Endodermal cell (in vitro differentiated cells): Measurements from ENCODE around the gene CDH13. TPM values are rescaled to one million over a fixed set of nuclear protein-coding genes. Genes with fewer than 3 reads are reported as not detected.

Source experiments
- DNase-seq: peaks from one replicate; pipeline ENCODE4 v3.0.0-alpha.2; 2017
- H3K27ac ChIP-seq: 2 replicates; pipeline ENCODE4 v1.5.1; 2013; ENCODE audit warnings: mild to moderate bottlenecking, low read depth, low read length, moderate library complexity
- H3K27me3 ChIP-seq: 2 replicates; pipeline ENCODE4 v1.6.1; 2013; ENCODE audit warnings: mild to moderate bottlenecking, low read length, moderate library complexity; ENCODE audit not compliant: insufficient read depth, control insufficient read depth, poor library complexity, severe bottlenecking
- H3K36me3 ChIP-seq: 2 replicates; pipeline ENCODE4 v1.7.0; 2013; ENCODE audit warnings: mild to moderate bottlenecking, low read length, moderate library complexity; ENCODE audit not compliant: control insufficient read depth, insufficient read depth
- H3K4me1 ChIP-seq: one replicate; pipeline ENCODE4 v1.7.0; 2013; ENCODE audit warnings: low read length; ENCODE audit not compliant: control insufficient read depth, insufficient read depth
- H3K4me3 ChIP-seq: 2 replicates; pipeline ENCODE4 v1.5.1; 2013; ENCODE audit warnings: mild to moderate bottlenecking, low read length, moderate library complexity
- H3K9ac ChIP-seq: 2 replicates; pipeline ENCODE4 v1.6.1; 2013; ENCODE audit warnings: mild to moderate bottlenecking, low read length, moderate library complexity; ENCODE audit not compliant: poor library complexity, severe bottlenecking; ENCODE audit errors: extremely low read depth
- H3K9me3 ChIP-seq: 2 replicates; pipeline ENCODE4 v1.6.1; 2013; ENCODE audit warnings: mild to moderate bottlenecking, low read length, moderate library complexity; ENCODE audit not compliant: control insufficient read depth
- H3K27ac Mint-ChIP-seq: 2 replicates; pipeline ENCODE4 v1.8.0; 2020; ENCODE audit warnings: mixed read lengths
- H3K27me3 Mint-ChIP-seq: 2 replicates; pipeline ENCODE4 v1.8.0; 2021; ENCODE audit warnings: mild to moderate bottlenecking, mixed read lengths; ENCODE audit not compliant: insufficient read depth
- H3K36me3 Mint-ChIP-seq: 2 replicates; pipeline ENCODE4 v1.8.0; 2020; ENCODE audit warnings: low read depth, mixed read lengths
- H3K4me1 Mint-ChIP-seq: 2 replicates; pipeline ENCODE4 v1.8.0; 2020; ENCODE audit warnings: mixed read lengths
- H3K4me3 Mint-ChIP-seq: 2 replicates; pipeline ENCODE4 v1.8.0; 2020; ENCODE audit warnings: mild to moderate bottlenecking, moderate library complexity, mixed read lengths
- H3K9me3 Mint-ChIP-seq: 2 replicates; pipeline ENCODE4 v1.8.0; 2020; ENCODE audit warnings: mild to moderate bottlenecking, mixed read lengths
- WGBS, 2 experiments: methylation state at CpG; one replicate each; pipeline versions ENCODE4 v1.1.5 to v1.1.7; 2013; ENCODE audit warnings: missing lambda C conversion rate in 2 of 2, mixed read lengths in 1 of 2; ENCODE audit not compliant: insufficient coverage in 1 of 2, insufficient read length in 1 of 2; 5-methylcytosine and 5-hydroxymethylcytosine counted together
- total RNA-seq, 2 donors: library from RNA; stranded (reverse); fragmentation: NEBNext Ultra II Directional in 1 of 2; extraction: Animal tissue kit (Norgen Biotek cat#: 25700) in 1 of 2; gene quantifications; 2 replicates in 1 of 2; 3 replicates in 1 of 2; pipeline ENCODE4 v1.2.1, GENCODE V29; 2021
- TF ChIP-seq, protein P1 (sequence below): fragments of 200-600 bp; sonication (generic); conservative IDR thresholded peaks from 2 replicates; pipeline ENCODE4 v1.5.0; 2021; ENCODE audit warnings: antibody characterized with exemption, mild to moderate bottlenecking

The CDH13 gene
- total RNA-seq, 2 donors from 2014 or later, result 0.86 to 1.8 TPM

DNA sequence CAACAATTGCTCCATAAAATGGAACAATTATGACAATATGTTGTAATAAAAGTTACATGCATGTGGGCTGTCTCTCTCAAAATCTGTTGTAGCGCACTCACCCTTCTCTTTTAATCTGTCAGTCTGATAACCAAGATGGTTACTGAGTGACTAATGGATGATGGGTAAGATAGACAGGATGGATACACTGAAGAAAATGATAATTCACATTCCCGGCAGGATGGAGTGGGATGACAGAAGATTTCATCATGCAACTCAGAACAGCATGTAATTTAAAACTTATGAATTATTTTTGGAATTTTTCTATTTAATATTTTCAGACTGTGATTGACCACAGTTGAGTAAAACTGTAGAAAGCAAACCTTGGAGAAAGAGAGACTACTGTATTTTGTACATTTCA lies 30.5 kb downstream of the CDH13 start:
- H3K27ac ChIP-seq, result no peak overlapping the region
- no peaks in the 10 kb centered on the region for H3K36me3 ChIP-seq
- no peak for DNase-seq
- TF ChIP-seq, protein P1, sequence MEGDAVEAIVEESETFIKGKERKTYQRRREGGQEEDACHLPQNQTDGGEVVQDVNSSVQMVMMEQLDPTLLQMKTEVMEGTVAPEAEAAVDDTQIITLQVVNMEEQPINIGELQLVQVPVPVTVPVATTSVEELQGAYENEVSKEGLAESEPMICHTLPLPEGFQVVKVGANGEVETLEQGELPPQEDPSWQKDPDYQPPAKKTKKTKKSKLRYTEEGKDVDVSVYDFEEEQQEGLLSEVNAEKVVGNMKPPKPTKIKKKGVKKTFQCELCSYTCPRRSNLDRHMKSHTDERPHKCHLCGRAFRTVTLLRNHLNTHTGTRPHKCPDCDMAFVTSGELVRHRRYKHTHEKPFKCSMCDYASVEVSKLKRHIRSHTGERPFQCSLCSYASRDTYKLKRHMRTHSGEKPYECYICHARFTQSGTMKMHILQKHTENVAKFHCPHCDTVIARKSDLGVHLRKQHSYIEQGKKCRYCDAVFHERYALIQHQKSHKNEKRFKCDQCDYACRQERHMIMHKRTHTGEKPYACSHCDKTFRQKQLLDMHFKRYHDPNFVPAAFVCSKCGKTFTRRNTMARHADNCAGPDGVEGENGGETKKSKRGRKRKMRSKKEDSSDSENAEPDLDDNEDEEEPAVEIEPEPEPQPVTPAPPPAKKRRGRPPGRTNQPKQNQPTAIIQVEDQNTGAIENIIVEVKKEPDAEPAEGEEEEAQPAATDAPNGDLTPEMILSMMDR, result no peak
- Mint-ChIP-seq H3K27me3 (no peaks in the 10 kb centered on the region), H3K27ac (no peak overlapping the region), H3K4me3 (no peak overlapping the region), H3K36me3 (no peaks in the 10 kb centered on the region), H3K4me1 (peaks cover 55% of the 10 kb centered on the region), H3K9me3 (no peaks in the 10 kb centered on the region)
- H3K9me3 ChIP-seq, result no peaks in the 10 kb centered on the region
- no peak overlapping the region for H3K9ac ChIP-seq
- H3K4me1 ChIP-seq, result peaks cover 40% of the 10 kb centered on the region
- no peaks in the 10 kb centered on the region for H3K27me3 ChIP-seq
- 85% methylated on average over 2 of the region's 2 CpGs; no CpG with 5 or more reads in 1 of the 2 experiments for WGBS, 2 experiments
- H3K4me3 ChIP-seq, result no peak overlapping the region

DNA sequence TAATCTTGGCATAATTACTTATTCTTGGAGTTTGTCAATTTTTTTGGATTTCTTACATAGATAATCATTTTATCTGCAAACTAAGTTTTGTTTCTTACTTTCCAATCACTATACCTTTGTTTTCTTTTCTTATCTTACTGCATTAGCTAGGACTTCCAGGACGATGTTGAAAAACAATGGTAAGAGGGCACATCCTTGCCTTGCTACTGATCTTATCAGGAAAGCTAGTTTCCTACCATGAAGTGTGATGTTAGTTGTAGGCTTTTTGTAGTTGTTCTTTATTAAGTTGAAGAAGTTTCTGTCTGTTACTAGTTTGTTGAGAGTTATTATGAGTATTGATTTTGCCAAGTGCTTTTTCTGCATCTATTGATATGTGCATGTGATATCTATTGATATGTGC lies 31.0 kb downstream of the CDH13 start:
- Mint-ChIP-seq H3K4me3 (no peak overlapping the region), H3K36me3 (no peaks in the 10 kb centered on the region), H3K4me1 (peaks cover 51% of the 10 kb centered on the region), H3K9me3 (no peaks in the 10 kb centered on the region), H3K27me3 (no peaks in the 10 kb centered on the region), H3K27ac (no peak overlapping the region)
- H3K27ac ChIP-seq, result no peak overlapping the region
- WGBS, 2 experiments, result 14 to 62% methylated on average over 1 of the region's 1 CpG
- DNase-seq, result no peak
- no peak overlapping the region for H3K9ac ChIP-seq
- no peaks in the 10 kb centered on the region for H3K36me3 ChIP-seq
- no peak overlapping the region for H3K4me3 ChIP-seq
- no peaks in the 10 kb centered on the region for H3K9me3 ChIP-seq
- H3K4me1 ChIP-seq, result peaks cover 39% of the 10 kb centered on the region
- H3K27me3 ChIP-seq, result no peaks in the 10 kb centered on the region
- TF ChIP-seq, protein P1, result no peak

DNA sequence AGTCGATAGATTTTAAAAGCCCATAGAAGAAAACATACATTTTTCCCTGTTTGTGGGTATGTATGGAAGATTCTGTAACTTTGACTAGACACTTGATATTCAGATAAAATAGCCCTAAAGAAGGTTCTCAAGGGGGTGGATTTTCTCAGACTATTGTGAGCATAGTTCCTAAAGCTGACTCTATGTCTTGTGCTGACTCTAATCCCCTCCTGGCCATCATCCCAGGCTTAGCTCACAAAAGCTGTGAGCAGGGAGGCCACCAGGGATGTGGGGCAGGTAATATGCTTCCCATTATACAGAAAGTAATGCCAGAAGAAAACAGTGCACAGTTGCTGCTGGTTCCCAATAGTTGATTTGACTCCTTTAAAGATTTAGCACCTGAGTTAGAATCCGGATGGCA lies 32.0 kb downstream of the CDH13 start:
- no peak overlapping the region for H3K4me3 Mint-ChIP-seq
- H3K4me3 ChIP-seq, result no peak overlapping the region
- H3K27me3 Mint-ChIP-seq, result no peaks in the 10 kb centered on the region
- DNase-seq, result no peak
- TF ChIP-seq, protein P1, result no peak
- no peaks in the 10 kb centered on the region for H3K36me3 Mint-ChIP-seq
- WGBS, 2 experiments, result 98 to 100% methylated on average over 1 to 2 of the region's 2 CpGs
- H3K4me1 ChIP-seq, result peaks cover 30% of the 10 kb centered on the region
- no peak overlapping the region for H3K27ac ChIP-seq
- no peaks in the 10 kb centered on the region for H3K9me3 Mint-ChIP-seq
- no peaks in the 10 kb centered on the region for H3K27me3 ChIP-seq
- no peak overlapping the region for H3K9ac ChIP-seq
- H3K36me3 ChIP-seq, result no peaks in the 10 kb centered on the region
- peaks cover 44% of the 10 kb centered on the region for H3K4me1 Mint-ChIP-seq
- H3K9me3 ChIP-seq, result no peaks in the 10 kb centered on the region
- no peak overlapping the region for H3K27ac Mint-ChIP-seq
